ENCODE measurements around the gene PPIP5K2. TPM values are rescaled to one million over a fixed set of nuclear protein-coding genes. Genes with fewer than 3 reads are reported as not detected.

The PPIP5K2 gene
- total RNA-seq, 1 experiment from 2014 or later: 52.2 TPM

DNA sequence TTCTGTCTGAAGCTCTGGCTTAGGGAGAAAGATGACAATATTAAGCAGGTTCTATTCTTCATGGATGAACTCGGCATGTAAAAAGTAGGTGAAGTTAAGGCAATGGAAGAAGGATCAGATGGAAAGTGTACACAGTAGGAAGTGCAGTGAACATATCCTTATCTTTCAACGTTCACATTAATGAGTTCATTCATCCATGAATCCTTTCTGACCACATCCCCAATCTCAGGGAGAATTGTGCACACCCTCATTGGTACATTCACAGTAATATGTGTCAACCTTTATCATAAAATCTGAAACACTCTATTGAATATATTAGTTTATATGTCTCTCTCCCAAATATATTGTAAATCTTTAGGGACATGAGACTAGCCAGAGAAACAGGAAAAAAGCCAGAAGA, 5.7 kb upstream of the PPIP5K2 start:
- Histone ChIP-seq H3F3A (ENCODE audit: low read length, unreplicated experiment) (no peaks in the 10 kb centered on the region), H3K9me2 (replicated peaks; ENCODE audit: low read length) (no peaks in the 10 kb centered on the region), H3K4me3 (ENCODE audit: low read length) (no peak overlapping the region), H3K4me1 (ENCODE audit: insufficient read depth, low read length) (peaks cover 25% of the 10 kb centered on the region), H3K4me2 (ENCODE audit: low read length) (peak overlapping the region; percentile 18; the same call in 1 of the 2 replicates), H3K9ac (ENCODE audit: low read length) (no peak overlapping the region), H3K27ac (ENCODE audit: low read length) (no peak overlapping the region), H4K20me1 (ENCODE audit: low read length) (no peaks in the 10 kb centered on the region), H2AFZ (ENCODE audit: low read length) (no peak overlapping the region), H3K9me3 (ENCODE audit: low read length) (no peaks in the 10 kb centered on the region), H3K79me2 (ENCODE audit: low read length) (peaks cover 50% of the 10 kb centered on the region), H3K36me3 (ENCODE audit: low read depth, low read length) (no peaks in the 10 kb centered on the region), H3K27me3 (ENCODE audit: low read length) (no peaks in the 10 kb centered on the region)
- POLR2A ChIA-PET (ENCODE audit: unreplicated experiment): no interaction called here
- TF ChIP-seq EZH2phosphoT487 (IDR thresholded peaks at IDR 0.05; ENCODE audit: borderline replicate concordance, low read length): no peak
- DNase-seq: peak; percentile 52
- intact Hi-C loops (cut with micrococcal nuclease): no loop called here
- CTCF ChIA-PET: no interaction called here
- no TSS peak for BruUV-seq (replicated peaks)
- peak; percentile 73 for ATAC-seq

DNA sequence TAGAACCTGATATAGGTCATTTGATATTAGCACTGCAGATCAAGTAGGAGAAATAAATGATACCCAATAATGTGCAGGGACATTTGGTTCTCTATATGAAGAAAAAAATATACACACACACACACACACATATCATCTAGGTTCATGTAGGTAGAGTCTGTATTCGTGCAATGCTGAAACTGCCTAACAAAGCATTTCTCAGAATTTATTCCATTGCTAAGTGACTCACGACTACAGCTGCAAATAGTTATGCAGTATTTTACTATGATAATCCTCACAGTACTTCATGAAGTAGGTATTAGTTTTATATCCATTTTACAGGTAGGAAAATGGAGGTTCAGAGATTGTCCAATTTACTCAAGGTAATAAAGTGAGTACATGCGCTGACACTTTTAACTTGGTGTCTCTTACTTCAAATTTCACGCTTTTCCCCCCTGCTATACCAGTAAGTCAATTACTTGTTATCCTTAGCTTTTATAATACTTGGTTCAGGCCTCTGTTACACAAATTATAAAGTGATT, 2.6 kb upstream of the PPIP5K2 start:
- DNase-seq (no peak), ATAC-seq (no peak)
- Histone ChIP-seq H3K27me3 (ENCODE audit: low read length) (no peaks in the 10 kb centered on the region), H3K4me3 (ENCODE audit: low read length) (no peak overlapping the region), H2AFZ (ENCODE audit: low read length) (no peak overlapping the region), H3K9me3 (ENCODE audit: low read length) (no peaks in the 10 kb centered on the region), H3K27ac (ENCODE audit: low read length) (no peak overlapping the region), H3K9me2 (replicated peaks; ENCODE audit: low read length) (no peaks in the 10 kb centered on the region), H3K36me3 (ENCODE audit: low read depth, low read length) (no peaks in the 10 kb centered on the region), H3K4me1 (ENCODE audit: insufficient read depth, low read length) (peaks cover 37% of the 10 kb centered on the region), H3K79me2 (ENCODE audit: low read length) (peaks cover 74% of the 10 kb centered on the region), H3K9ac (ENCODE audit: low read length) (no peak overlapping the region), H3K4me2 (ENCODE audit: low read length) (no peak overlapping the region), H3F3A (ENCODE audit: low read length, unreplicated experiment) (no peaks in the 10 kb centered on the region), H4K20me1 (ENCODE audit: low read length) (no peaks in the 10 kb centered on the region)
- no TSS peak for BruUV-seq (replicated peaks)
- intact Hi-C loops (cut with micrococcal nuclease): no loop called here
- ChIA-PET CTCF (no interaction called here), POLR2A (ENCODE audit: unreplicated experiment) (no interaction called here)
- TF ChIP-seq EZH2 (IDR thresholded peaks at IDR 0.05; ENCODE audit: low read length, unreplicated experiment): no peak
- TF ChIP-seq, protein P1, sequence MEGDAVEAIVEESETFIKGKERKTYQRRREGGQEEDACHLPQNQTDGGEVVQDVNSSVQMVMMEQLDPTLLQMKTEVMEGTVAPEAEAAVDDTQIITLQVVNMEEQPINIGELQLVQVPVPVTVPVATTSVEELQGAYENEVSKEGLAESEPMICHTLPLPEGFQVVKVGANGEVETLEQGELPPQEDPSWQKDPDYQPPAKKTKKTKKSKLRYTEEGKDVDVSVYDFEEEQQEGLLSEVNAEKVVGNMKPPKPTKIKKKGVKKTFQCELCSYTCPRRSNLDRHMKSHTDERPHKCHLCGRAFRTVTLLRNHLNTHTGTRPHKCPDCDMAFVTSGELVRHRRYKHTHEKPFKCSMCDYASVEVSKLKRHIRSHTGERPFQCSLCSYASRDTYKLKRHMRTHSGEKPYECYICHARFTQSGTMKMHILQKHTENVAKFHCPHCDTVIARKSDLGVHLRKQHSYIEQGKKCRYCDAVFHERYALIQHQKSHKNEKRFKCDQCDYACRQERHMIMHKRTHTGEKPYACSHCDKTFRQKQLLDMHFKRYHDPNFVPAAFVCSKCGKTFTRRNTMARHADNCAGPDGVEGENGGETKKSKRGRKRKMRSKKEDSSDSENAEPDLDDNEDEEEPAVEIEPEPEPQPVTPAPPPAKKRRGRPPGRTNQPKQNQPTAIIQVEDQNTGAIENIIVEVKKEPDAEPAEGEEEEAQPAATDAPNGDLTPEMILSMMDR (conservative IDR thresholded peaks at IDR 0.05; ENCODE audit: low read depth, low read length): no peak
- no peak for TF ChIP-seq EZH2phosphoT487 (IDR thresholded peaks at IDR 0.05; ENCODE audit: borderline replicate concordance, low read length)

GRCh38 chr5:103119070-103119764, 884 bp upstream of the PPIP5K2 start:
- Histone ChIP-seq H3K9ac (ENCODE audit: low read length) (peak overlapping the region; percentile 92), H3K9me2 (replicated peaks; ENCODE audit: low read length) (no peaks in the 10 kb centered on the region), H3K4me1 (ENCODE audit: insufficient read depth, low read length) (peaks cover 40% of the 10 kb centered on the region), H3K79me2 (ENCODE audit: low read length) (peaks cover 84% of the 10 kb centered on the region), H4K20me1 (ENCODE audit: low read length) (no peaks in the 10 kb centered on the region), H3K27me3 (ENCODE audit: low read length) (no peaks in the 10 kb centered on the region), H3F3A (ENCODE audit: low read length, unreplicated experiment) (no peaks in the 10 kb centered on the region), H3K4me3 (ENCODE audit: low read length) (peak overlapping the region; percentile 90), H3K36me3 (ENCODE audit: low read depth, low read length) (no peaks in the 10 kb centered on the region), H3K27ac (ENCODE audit: low read length) (peak overlapping the region; percentile 92), H3K9me3 (ENCODE audit: low read length) (no peaks in the 10 kb centered on the region), H2AFZ (ENCODE audit: low read length) (peak overlapping the region; percentile 91), H3K4me2 (ENCODE audit: low read length) (peak overlapping the region; percentile 84)
- ChIA-PET POLR2A (ENCODE audit: unreplicated experiment) (interaction anchor here (0.5 to 0.8 kb wide), 3 partner anchors 22 to 256 kb away, joined by 3 to 4 read pairs (median 3); no protein-coding TSS in a partner anchor), CTCF (interaction anchor here (0.7 kb wide), 1 partner anchor 148 kb away, joined by 3 read pairs; no protein-coding TSS in a partner anchor)
- DNase-seq (peak; percentile 36), ATAC-seq (no peak)
- no peak for TF ChIP-seq EZH2phosphoT487 (IDR thresholded peaks at IDR 0.05; ENCODE audit: borderline replicate concordance, low read length)
- TF ChIP-seq EZH2 (IDR thresholded peaks at IDR 0.05; ENCODE audit: low read length, unreplicated experiment): no peak
- TF ChIP-seq, protein P1 (conservative IDR thresholded peaks at IDR 0.05; ENCODE audit: low read depth, low read length): no peak
- intact Hi-C loops (cut with micrococcal nuclease): no loop called here
- TSS peak; percentile 90 for BruUV-seq (replicated peaks)

Measured in PC-3 (cell line).